Stimulated activated CD4-positive, alpha-beta T cell treated with anti-CD3 and anti-CD28 coated beads, Interleukin-1b, Interleukin-23, amount 100 ng/mL, for 24 hours (primary cell): ENCODE data around the gene DNAJC10.

Source experiments
- DNase-seq, 4 experiments: peaks; one replicate each; pipeline ENCODE4 v3.0.0-alpha.2; 2020; ENCODE audit warnings: low read depth in 4 of 4, low spot score in 1 of 4

Gene DNAJC10

GRCh38 chr2:182831101-182831500 is 115.0 kb downstream of the DNAJC10 start:
- DNase-seq: no peak

GRCh38 chr2:182831921-182832320 is 115.9 kb downstream of the DNAJC10 start:
- DNase-seq: no peak

- DNase-seq: no peak
These were observed 117.2 kb downstream of the DNAJC10 start for GRCh38 chr2:182833084-182833854.

GRCh38 chr2:182834293-182834692 is 118.2 kb downstream of the DNAJC10 start:
- DNase-seq: no peak

GRCh38 chr2:182836451-182836850 is 120.4 kb downstream of the DNAJC10 start:
- DNase-seq: no peak
